DOHH2 (cell line): ENCODE data around the gene GLRX3.

ENCODE experiments used
- EZH2phosphoT487 ChIP-seq: fragments of 200-600 bp; sonication (generic); IDR thresholded peaks from 2 replicates; pipeline ENCODE4 v1.6.1; 2017; ENCODE audit warnings: borderline replicate concordance, mild to moderate bottlenecking, antibody characterized with exemption, low read length, moderate library complexity, mixed read lengths
- TF ChIP-seq, protein P1 (sequence below): fragments of 200-600 bp; sonication (generic); IDR thresholded peaks from one replicate; pipeline ENCODE4 v1.5.1; 2014; ENCODE audit warnings: antibody characterized with exemption, mild to moderate bottlenecking, low read depth, low read length; ENCODE audit not compliant: poor library complexity, severe bottlenecking

DNA sequence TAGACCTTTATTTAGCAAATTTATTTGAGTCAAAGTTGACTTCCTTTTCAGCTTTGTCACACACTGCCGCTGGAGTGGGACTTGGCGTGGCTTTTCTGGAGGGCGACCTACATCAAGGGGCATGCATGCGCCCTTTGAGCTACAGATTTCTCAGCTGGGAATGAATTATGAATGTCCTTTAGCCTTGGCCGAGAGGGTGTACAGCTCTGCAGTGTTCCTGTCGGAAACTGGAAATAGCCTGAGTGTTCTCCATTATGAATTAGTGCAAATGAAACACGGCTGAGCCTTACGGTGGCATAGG lies 79.7 kb downstream of the GLRX3 start:
- TF ChIP-seq, protein P1, sequence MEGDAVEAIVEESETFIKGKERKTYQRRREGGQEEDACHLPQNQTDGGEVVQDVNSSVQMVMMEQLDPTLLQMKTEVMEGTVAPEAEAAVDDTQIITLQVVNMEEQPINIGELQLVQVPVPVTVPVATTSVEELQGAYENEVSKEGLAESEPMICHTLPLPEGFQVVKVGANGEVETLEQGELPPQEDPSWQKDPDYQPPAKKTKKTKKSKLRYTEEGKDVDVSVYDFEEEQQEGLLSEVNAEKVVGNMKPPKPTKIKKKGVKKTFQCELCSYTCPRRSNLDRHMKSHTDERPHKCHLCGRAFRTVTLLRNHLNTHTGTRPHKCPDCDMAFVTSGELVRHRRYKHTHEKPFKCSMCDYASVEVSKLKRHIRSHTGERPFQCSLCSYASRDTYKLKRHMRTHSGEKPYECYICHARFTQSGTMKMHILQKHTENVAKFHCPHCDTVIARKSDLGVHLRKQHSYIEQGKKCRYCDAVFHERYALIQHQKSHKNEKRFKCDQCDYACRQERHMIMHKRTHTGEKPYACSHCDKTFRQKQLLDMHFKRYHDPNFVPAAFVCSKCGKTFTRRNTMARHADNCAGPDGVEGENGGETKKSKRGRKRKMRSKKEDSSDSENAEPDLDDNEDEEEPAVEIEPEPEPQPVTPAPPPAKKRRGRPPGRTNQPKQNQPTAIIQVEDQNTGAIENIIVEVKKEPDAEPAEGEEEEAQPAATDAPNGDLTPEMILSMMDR: no peak
- TF ChIP-seq EZH2phosphoT487: no peak
